B cell (primary cell): ENCODE results near the gene CHCHD3. TPM values are rescaled to one million over a fixed set of nuclear protein-coding genes. Genes with fewer than 3 reads are reported as not detected.

Experiments
- ATAC-seq: fragments of 200-7000 bp; cut with Tn5 transposase; one replicate; pipeline ENCODE4 v1.10.0; 2021; ENCODE audit warnings: low read depth, mild to moderate bottlenecking, moderate number of reproducible peaks, moderate library complexity
- CTCF ChIA-PET: fragments of 350-600 bp; sonication (Branson Sonifier 250); formaldehyde crosslinking; loops from one replicate; lab custom pipeline; 2021; ENCODE audit warnings: antibody characterized with exemption, inconsistent platforms; lab: Charles Lee
- POLR2A ChIA-PET: fragments of 350-600 bp; sonication (Branson Sonifier 250); formaldehyde crosslinking; loops from one replicate; lab custom pipeline; 2021; ENCODE audit warnings: antibody characterized with exemption; lab: Charles Lee
- DNase-seq: peaks from one replicate; pipeline ENCODE4 v3.0.0; 2013
- H2AFZ ChIP-seq: 2 replicates; pipeline ENCODE4 v1.6.1; 2012; ENCODE audit warnings: mild to moderate bottlenecking, low read depth, low read length; ENCODE audit not compliant: insufficient read depth, poor library complexity, severe bottlenecking
- H3K27ac ChIP-seq, 2 donors: 1 replicate in 1 of 2; 2 replicates in 1 of 2; pipeline ENCODE4 v1.5.1; 2012 to 2013; ENCODE audit warnings: low read length in 2 of 2, mild to moderate bottlenecking in 2 of 2, moderate library complexity in 1 of 2
- H3K27me3 ChIP-seq, 4 experiments: fragments of 200-600 bp in 1 of 4; sonication (generic) in 1 of 4; replicated peaks in 1 of 4; 1 replicate in 2 of 4; 2 replicates in 2 of 4; pipeline versions ENCODE4 v1.6.1 to v1.7.0; 2013 to 2016; ENCODE audit warnings: low read length in 3 of 4, mild to moderate bottlenecking in 2 of 4, mixed read lengths in 1 of 4, moderate library complexity in 1 of 4; ENCODE audit not compliant: insufficient read depth in 4 of 4, control insufficient read depth in 3 of 4; ENCODE audit errors: control extremely low read depth in 1 of 4
- H3K36me3 ChIP-seq, 2 experiments: replicated peaks in 1 of 2; 1 replicate in 1 of 2; 2 replicates in 1 of 2; pipeline versions ENCODE4 v1.6.1 to v1.7.1; 2013; ENCODE audit warnings: low read length in 1 of 2; ENCODE audit not compliant: insufficient read depth in 2 of 2, control insufficient read depth in 1 of 2; ENCODE audit errors: control extremely low read depth in 1 of 2, extremely low read depth in 1 of 2
- H3K4me1 ChIP-seq, 2 donors: fragments of 200-600 bp in 1 of 2; sonication (generic) in 1 of 2; 1 replicate in 1 of 2; 2 replicates in 1 of 2; pipeline versions ENCODE4 v1.5.1 to v1.6.1; 2013 to 2017; ENCODE audit warnings: low read length in 2 of 2; ENCODE audit not compliant: control insufficient read depth in 2 of 2, insufficient read depth in 2 of 2
- H3K4me2 ChIP-seq: replicated peaks from 2 replicates; pipeline ENCODE3; 2012; ENCODE audit warnings: mild to moderate bottlenecking, low read depth, low read length; ENCODE audit not compliant: poor library complexity, severe bottlenecking
- H3K4me3 ChIP-seq, 5 experiments: fragments of 200-600 bp in 1 of 5; sonication (generic) in 1 of 5; 1 replicate in 3 of 5; 2 replicates in 2 of 5; pipeline versions ENCODE4 v1.5.1 to v1.7.0; 2011 to 2016; ENCODE audit warnings: low read length in 4 of 5, mild to moderate bottlenecking in 4 of 5, low read depth in 2 of 5, control low read depth in 1 of 5, moderate library complexity in 1 of 5; ENCODE audit not compliant: insufficient read depth in 1 of 5; ENCODE audit errors: control extremely low read depth in 1 of 5, extremely low read depth in 1 of 5
- H3K79me2 ChIP-seq: fragments of 200-600 bp; sonication (generic); one replicate; pipeline ENCODE4 v1.6.0; 2016; ENCODE audit warnings: low read length; ENCODE audit not compliant: control insufficient read depth, insufficient read depth
- H3K9ac ChIP-seq: fragments of 200-600 bp; sonication (generic); 2 replicates; pipeline ENCODE4 v1.6.1; 2017; ENCODE audit warnings: mild to moderate bottlenecking, low read length, moderate library complexity
- H3K9me3 ChIP-seq, 3 donors: one replicate each; pipeline versions ENCODE4 v1.6.1 to v1.7.1; 2013; ENCODE audit warnings: low read length in 2 of 3; ENCODE audit not compliant: control insufficient read depth in 2 of 3, insufficient read depth in 1 of 3; ENCODE audit errors: control extremely low read depth in 1 of 3
- H4K20me1 ChIP-seq: 2 replicates; pipeline ENCODE4 v1.6.0; 2012; ENCODE audit warnings: mild to moderate bottlenecking, low read length; ENCODE audit not compliant: insufficient read depth, control insufficient read depth, poor library complexity, severe bottlenecking
- H3K27ac Mint-ChIP-seq: one replicate; pipeline ENCODE4 v1.8.0; 2021; ENCODE audit warnings: mixed read lengths
- H3K27me3 Mint-ChIP-seq: one replicate; pipeline ENCODE4 v1.8.0; 2021; ENCODE audit warnings: mixed read lengths
- H3K4me1 Mint-ChIP-seq: one replicate; pipeline ENCODE4 v1.8.0; 2021; ENCODE audit warnings: mixed read lengths
- H3K4me3 Mint-ChIP-seq: one replicate; pipeline ENCODE4 v1.8.0; 2021; ENCODE audit warnings: mixed read lengths
- H3K9me3 Mint-ChIP-seq: one replicate; pipeline ENCODE4 v1.8.0; 2022; ENCODE audit warnings: mixed read lengths; ENCODE audit not compliant: insufficient read depth
- CTCF ChIP-seq: fragments of 200-600 bp; IDR thresholded peaks from one replicate; pipeline ENCODE4 v1.8.0; 2022; ENCODE audit warnings: antibody characterized with exemption, mild to moderate bottlenecking
- EZH2 ChIP-seq: IDR thresholded peaks from 2 replicates; pipeline ENCODE4 v1.6.1; 2012; ENCODE audit warnings: borderline replicate concordance, low read depth, mild to moderate bottlenecking, moderate library complexity, low read length; ENCODE audit not compliant: insufficient read depth, poor library complexity, severe bottlenecking
- whole genome bisulfite sequencing: methylation state at CpG from one replicate; pipeline ENCODE4 v1.1.5; 2013; ENCODE audit warnings: missing lambda C conversion rate; ENCODE audit not compliant: insufficient coverage; 5-methylcytosine and 5-hydroxymethylcytosine counted together
- intact Hi-C: fragments of 100-400 bp; cut with micrococcal nuclease; formaldehyde crosslinking; loops from one replicate; pipeline ENCODE4 v1.10.0; 2022
- polyA plus RNA-seq: library from polyadenylated mRNA; depleted of rRNA; stranded (reverse); fragments of >200 nt; gene quantifications from 2 replicates; pipeline ENCODE4 v1.2.3, GENCODE V29; 2012
- total RNA-seq, 2 donors: library from RNA; stranded (reverse); fragments of 120-200 nt in 1 of 2; gene quantifications; 1 replicate in 1 of 2; 2 replicates in 1 of 2; pipeline versions ENCODE4 v1.2.3 to v1.2.4, GENCODE V29; 2013 to 2022

The CHCHD3 gene
- total and polyA plus RNA-seq, 2 donors (not counting 1 experiment from before 2014, with no cell fraction given), result 20.1 to 38.4 TPM

DNA sequence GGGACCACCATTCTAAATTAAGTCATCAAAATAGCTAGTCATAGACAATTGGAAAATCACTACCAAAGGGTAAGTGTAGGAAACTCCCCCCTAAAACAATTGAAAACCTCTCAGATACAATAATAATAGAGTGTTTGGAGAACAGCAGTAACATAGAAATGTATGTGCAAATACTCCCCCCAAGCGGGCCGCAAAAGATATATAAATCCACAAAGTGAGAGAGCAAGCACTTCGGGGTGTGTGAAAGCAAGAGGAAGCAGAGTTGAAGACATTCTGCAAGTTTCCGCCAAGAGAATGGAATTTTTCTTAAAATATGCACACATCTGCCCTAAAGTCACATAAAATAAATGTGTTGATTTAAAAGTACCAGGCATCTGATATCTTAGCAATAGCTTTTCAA lies 33.3 kb downstream of the CHCHD3 start:
- Mint-ChIP-seq H3K27me3 (no peaks in the 10 kb centered on the region), H3K4me3 (no peak overlapping the region), H3K4me1 (peaks cover 22% of the 10 kb centered on the region), H3K27ac (no peak overlapping the region), H3K9me3 (no peaks in the 10 kb centered on the region)
- Histone ChIP-seq H3K27me3 (no peaks in the 10 kb centered on the region), H3K4me2 (no peak overlapping the region), H3K79me2 (peaks cover 67% of the 10 kb centered on the region), H3K9ac (no peak overlapping the region), H4K20me1 (peaks cover 10% of the 10 kb centered on the region), H2AFZ (no peak overlapping the region), H3K36me3 (peaks cover 0 to 5% of the 10 kb centered on the region in 2 experiments), H3K4me3 (no peak overlapping the region), H3K27ac (no peak overlapping the region), H3K4me1 (peaks cover 4% of the 10 kb centered on the region in 2 donors), H3K9me3 (no peaks in the 10 kb centered on the region)
- intact Hi-C loops, result no loop called here
- no peak for DNase-seq
- ATAC-seq, result no peak
- WGBS, result no CpG with 5 or more reads among the region's 4 CpGs
- CTCF ChIA-PET, result no interaction called here
- TF ChIP-seq CTCF, result no peak
- TF ChIP-seq EZH2, result no peak
- POLR2A ChIA-PET, result no interaction called here

- no peak overlapping the region for H3K4me3 Mint-ChIP-seq
- TF ChIP-seq EZH2 (no peak), CTCF (no peak)
- WGBS, result no CpG with 5 or more reads among the region's 2 CpGs
- H3K27me3 Mint-ChIP-seq, result no peaks in the 10 kb centered on the region
- no peaks in the 10 kb centered on the region for H3K9me3 ChIP-seq
- peaks cover 13% of the 10 kb centered on the region for H3K4me1 Mint-ChIP-seq
- H3K36me3 ChIP-seq, result peaks cover 0 to 5% of the 10 kb centered on the region in 2 experiments
- intact Hi-C loops, result no loop called here
- H3K4me2 ChIP-seq, result no peak overlapping the region
- no peaks in the 10 kb centered on the region for H3K9me3 Mint-ChIP-seq
- peaks cover 6% of the 10 kb centered on the region for H4K20me1 ChIP-seq
- no peak for ATAC-seq
- no peak overlapping the region for H3K9ac ChIP-seq
- H3K4me3 ChIP-seq, result no peak overlapping the region
- H2AFZ ChIP-seq, result no peak overlapping the region
- H3K4me1 ChIP-seq, result peaks cover 4% of the 10 kb centered on the region in 2 donors
- ChIA-PET POLR2A (no interaction called here), CTCF (no interaction called here)
- peaks cover 54% of the 10 kb centered on the region for H3K79me2 ChIP-seq
- no peak for DNase-seq
- H3K27me3 ChIP-seq, result no peaks in the 10 kb centered on the region
- no peak overlapping the region for H3K27ac ChIP-seq
- no peak overlapping the region for H3K27ac Mint-ChIP-seq
These were observed 34.6 kb downstream of the CHCHD3 start for GRCh38 chr7:133047321-133047720.
